DMS 273 (cell line): Measurements from ENCODE around the gene HSPA2.
"Not testable (repeated sequence)": the region's sequence is repeated elsewhere in the genome, so short reads cannot be mapped to it uniquely, and the experiment has no call there.

Source experiments
- DNase-seq: peaks from one replicate; lab custom pipeline; 2025; ENCODE audit not compliant: unreplicated experiment; lab: John Stamatoyannopoulos, UW

Gene HSPA2

GRCh38 chr14:64558216-64558615 is 17.7 kb downstream of the HSPA2 start:
- not testable (repeated sequence) for DNase-seq

GRCh38 chr14:64561631-64562030 is 21.1 kb downstream of the HSPA2 start:
- no peak for DNase-seq

GRCh38 chr14:64562436-64562835 is 21.9 kb downstream of the HSPA2 start:
- DNase-seq, result no peak

- no peak for DNase-seq
Observed at GRCh38 chr14:64563696-64564095, 23.2 kb downstream of the HSPA2 start.

GRCh38 chr14:64566651-64567122 is 26.1 kb downstream of the HSPA2 start:
- no peak for DNase-seq

GRCh38 chr14:64569138-64569631 is 28.6 kb downstream of the HSPA2 start:
- DNase-seq, result no peak

- DNase-seq, result not testable (repeated sequence)
Observed at GRCh38 chr14:64569646-64570045, 29.1 kb downstream of the HSPA2 start.

GRCh38 chr14:64572386-64573104 is 32.0 kb downstream of the HSPA2 start:
- peak; percentile 56 for DNase-seq

- DNase-seq, result peak; percentile 86
Observed at GRCh38 chr14:64573109-64573508, 32.6 kb downstream of the HSPA2 start.

GRCh38 chr14:64574371-64575107 is 34.0 kb downstream of the HSPA2 start:
- DNase-seq, result no peak

- DNase-seq, result no peak
Observed at GRCh38 chr14:64577211-64577610, 36.7 kb downstream of the HSPA2 start.

GRCh38 chr14:64580467-64580866 is 39.9 kb downstream of the HSPA2 start:
- no peak for DNase-seq

- no peak for DNase-seq
Observed at GRCh38 chr14:64581363-64581762, 40.8 kb downstream of the HSPA2 start.

GRCh38 chr14:64581817-64582216 is 41.3 kb downstream of the HSPA2 start:
- no peak for DNase-seq

GRCh38 chr14:64584190-64584589 is 43.6 kb downstream of the HSPA2 start:
- DNase-seq, result peak; percentile 36

- no peak for DNase-seq
Observed at GRCh38 chr14:64591809-64592208, 51.3 kb downstream of the HSPA2 start.
